ENCODE data around the gene ARPC5L. TPM values are rescaled to one million over a fixed set of nuclear protein-coding genes. Genes with fewer than 3 reads are reported as not detected.

Gene ARPC5L
- total RNA-seq (2014; rRNA removed; shearing (Covaris generic)) = 54.0 and 58.5 TPM in 2 replicates

DNA sequence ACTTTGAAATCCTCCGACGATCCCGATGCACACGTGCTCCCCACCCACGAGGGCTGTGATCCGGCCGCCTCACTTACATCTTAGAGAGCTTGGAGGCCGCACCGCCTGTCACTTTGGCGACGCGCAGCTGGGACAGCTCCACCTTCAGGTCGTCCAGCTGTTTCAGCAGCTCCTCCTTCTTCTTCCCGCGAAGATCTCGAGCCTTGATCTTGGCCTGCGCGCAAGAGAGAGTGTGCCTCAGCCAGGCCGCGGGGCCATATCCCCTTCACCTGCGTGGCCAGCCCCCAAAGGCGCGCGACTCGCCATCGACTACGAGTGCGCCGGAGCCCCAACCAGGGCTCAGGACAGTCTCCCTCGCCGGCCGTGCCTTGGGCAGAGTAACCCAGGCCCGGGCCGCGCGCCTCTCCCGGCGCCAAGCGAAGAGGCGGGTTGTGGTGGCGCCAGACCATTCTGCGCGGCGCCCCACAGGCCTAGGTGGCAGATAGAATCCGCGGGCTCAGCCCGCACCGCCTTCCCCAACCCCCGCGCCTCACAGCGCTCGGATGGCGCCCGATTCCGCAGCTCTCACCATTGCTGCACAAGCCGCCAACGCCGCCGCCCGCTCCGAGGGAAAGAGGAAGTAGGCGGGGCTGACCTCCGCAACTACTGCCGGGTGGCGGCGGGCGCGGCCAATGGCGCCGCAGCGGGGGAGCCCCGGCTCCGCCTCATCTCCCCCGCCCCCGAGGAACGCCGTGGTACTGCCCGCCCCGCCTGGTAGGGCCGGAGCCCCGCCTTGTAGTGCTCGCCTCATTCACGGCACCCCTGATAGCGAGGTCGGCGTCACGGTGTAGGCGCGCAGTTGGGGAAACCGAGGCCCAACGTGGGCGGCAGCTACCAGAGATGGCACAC, at the start of gene ARPC5L, which contains the start of gene RPL35:
ARPC5L (plus strand) TSS at position 789 of the 888 bp plus-strand sequence. CDS start 7,161 bp downstream, outside the sequence.
RPL35 (minus strand) TSS at position 616 of the 888 bp plus-strand sequence; CDS start at position 571, 45 bp downstream.
- peak within 1 kb of the TSS; percentile 96 for H3K4me3 ChIP-seq
- H3K27me3 ChIP-seq = no peaks in the 10 kb centered on the region
- peak; percentile 97 to 98 for DNase-seq
- peaks cover 49% of the 10 kb centered on the region for H3K36me3 ChIP-seq
- H3K4me1 ChIP-seq = peaks cover 26% of the 10 kb centered on the region
- H3K9me3 ChIP-seq (replicated peaks) = no peaks in the 10 kb centered on the region
- peak within 1 kb of the TSS; percentile 96 for H3K27ac ChIP-seq

DNA sequence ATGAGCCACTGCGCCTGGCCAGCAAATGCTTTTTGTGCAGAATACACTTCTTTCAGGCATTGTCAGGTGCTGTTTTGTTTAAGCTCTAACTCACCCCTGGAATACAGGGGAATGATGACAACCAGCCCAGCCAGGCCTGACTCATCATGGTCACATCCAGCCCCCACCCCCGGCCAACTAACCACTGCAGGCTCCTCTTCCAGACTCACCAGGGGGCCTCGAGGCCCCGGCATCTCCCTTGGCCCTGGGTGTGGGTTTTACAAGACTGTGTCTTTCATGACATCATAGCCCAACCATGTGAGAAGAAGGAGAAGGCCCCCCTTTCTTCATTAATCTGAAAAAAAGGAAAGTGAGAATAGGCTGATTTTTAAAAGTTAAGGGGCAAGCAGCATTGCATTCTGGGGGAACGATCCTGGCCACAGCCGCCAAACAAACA, 49.5 kb upstream of the ARPC5L start:
- DNase-seq = peak; percentile 93 to 96
- no peaks in the 10 kb centered on the region for H3K36me3 ChIP-seq
- peaks cover 39% of the 10 kb centered on the region for H3K4me1 ChIP-seq
- H3K4me3 ChIP-seq = no peak overlapping the region
- peak overlapping the region; percentile 91 for H3K27ac ChIP-seq
- H3K27me3 ChIP-seq = no peaks in the 10 kb centered on the region
- H3K9me3 ChIP-seq (replicated peaks) = no peaks in the 10 kb centered on the region

- no peak for DNase-seq
- H3K4me3 ChIP-seq = no peak overlapping the region
- peak overlapping the region; percentile 91 for H3K27ac ChIP-seq
- H3K36me3 ChIP-seq = no peaks in the 10 kb centered on the region
- peaks cover 40% of the 10 kb centered on the region for H3K4me1 ChIP-seq
- no peaks in the 10 kb centered on the region for H3K27me3 ChIP-seq
- no peaks in the 10 kb centered on the region for H3K9me3 ChIP-seq (replicated peaks)
Observed at GRCh38 chr9:124813041-124813440, 48.9 kb upstream of the ARPC5L start.

- no peaks in the 10 kb centered on the region for H3K9me3 ChIP-seq (replicated peaks)
- no peak overlapping the region for H3K4me3 ChIP-seq
- H3K36me3 ChIP-seq = no peaks in the 10 kb centered on the region
- no peaks in the 10 kb centered on the region for H3K27me3 ChIP-seq
- peak; percentile 49 to 62 for DNase-seq
- H3K4me1 ChIP-seq = peaks cover 46% of the 10 kb centered on the region
- peak overlapping the region; percentile 91 for H3K27ac ChIP-seq
Observed at GRCh38 chr9:124813501-124814163, 48.3 kb upstream of the ARPC5L start.

DNA sequence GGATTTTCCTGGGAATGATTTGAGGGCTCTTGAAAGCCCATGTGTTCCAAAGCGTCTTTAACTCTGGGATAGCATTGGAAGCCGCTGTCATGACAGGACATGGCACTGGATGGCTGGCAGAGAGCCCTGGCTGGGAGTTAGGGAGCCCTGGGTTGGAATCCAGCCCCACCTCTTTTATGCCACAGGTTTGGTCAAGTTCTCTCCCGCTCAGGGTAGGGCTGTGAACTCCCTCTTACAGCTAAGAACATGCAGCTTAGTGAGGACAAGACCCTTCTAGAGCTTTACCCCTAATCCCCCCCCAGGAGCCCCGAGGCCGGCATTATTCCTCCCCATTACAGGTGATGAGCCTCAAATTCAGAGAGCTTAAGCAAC, 47.8 kb upstream of the ARPC5L start:
- Histone ChIP-seq H3K36me3 (no peaks in the 10 kb centered on the region), H3K4me3 (no peak overlapping the region), H3K27me3 (no peaks in the 10 kb centered on the region), H3K4me1 (peaks cover 51% of the 10 kb centered on the region), H3K27ac (peak overlapping the region; percentile 91), H3K9me3 (replicated peaks) (no peaks in the 10 kb centered on the region)
- no peak for DNase-seq

- Histone ChIP-seq H3K27ac (no peak overlapping the region), H3K9me3 (replicated peaks) (no peaks in the 10 kb centered on the region), H3K4me1 (peaks cover 56% of the 10 kb centered on the region), H3K4me3 (no peak overlapping the region), H3K36me3 (no peaks in the 10 kb centered on the region), H3K27me3 (no peaks in the 10 kb centered on the region)
- no peak for DNase-seq
Observed at GRCh38 chr9:124815601-124816000, 46.3 kb upstream of the ARPC5L start.

DNA sequence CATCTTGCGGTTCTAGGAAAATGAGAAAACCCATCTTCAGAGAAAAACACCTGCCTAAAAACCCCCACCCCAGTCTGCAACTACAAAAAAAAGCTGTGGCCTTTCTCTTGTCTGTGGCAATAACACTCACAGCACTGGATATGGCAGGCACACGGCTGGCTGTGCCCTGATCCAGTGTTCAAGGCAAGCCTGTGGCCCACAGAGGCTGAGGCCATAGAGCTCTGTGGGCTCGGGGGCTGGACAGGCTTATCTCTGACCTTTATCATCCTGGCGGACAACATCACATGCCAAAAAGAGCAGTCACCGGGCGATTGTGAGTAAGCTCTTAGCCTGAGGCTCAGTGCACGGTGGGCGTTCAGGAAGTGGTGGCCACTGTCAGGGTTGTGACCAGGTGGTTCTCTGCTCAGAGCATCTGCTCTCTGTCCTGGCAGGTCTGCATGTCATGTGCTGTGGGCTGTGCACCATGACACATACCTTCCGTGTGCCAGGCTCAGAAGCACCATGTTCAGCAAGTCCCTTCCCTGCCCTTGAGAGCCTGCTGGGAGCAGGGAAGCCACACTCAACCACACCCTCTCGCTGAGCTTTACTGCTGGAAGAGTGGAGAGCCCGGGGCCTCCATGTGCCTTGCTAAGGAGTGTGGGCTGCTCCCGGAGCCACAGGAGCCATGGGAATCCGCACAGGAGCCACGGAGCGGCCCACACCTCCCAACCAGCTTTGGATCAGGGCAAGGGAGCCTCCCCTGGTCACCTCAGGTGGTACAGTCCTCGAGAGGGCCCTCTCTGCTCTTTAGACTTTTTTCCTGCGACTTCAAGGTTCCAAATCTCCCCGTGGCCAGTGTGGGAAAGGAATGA, 43.3 kb upstream of the ARPC5L start:
- Histone ChIP-seq H3K36me3 (no peaks in the 10 kb centered on the region), H3K4me1 (peaks cover 45% of the 10 kb centered on the region), H3K27ac (peak overlapping the region; percentile 19), H3K4me3 (no peak overlapping the region), H3K27me3 (no peaks in the 10 kb centered on the region), H3K9me3 (replicated peaks) (no peaks in the 10 kb centered on the region)
- DNase-seq = peak; percentile 58 to 68

- Histone ChIP-seq H3K27ac (peak overlapping the region; percentile 66), H3K36me3 (no peaks in the 10 kb centered on the region), H3K9me3 (replicated peaks) (no peaks in the 10 kb centered on the region), H3K4me1 (peaks cover 46% of the 10 kb centered on the region), H3K4me3 (no peak overlapping the region), H3K27me3 (no peaks in the 10 kb centered on the region)
- DNase-seq = peak; percentile 80 to 82
Observed at GRCh38 chr9:124820698-124821623, 41.0 kb upstream of the ARPC5L start.

DNA sequence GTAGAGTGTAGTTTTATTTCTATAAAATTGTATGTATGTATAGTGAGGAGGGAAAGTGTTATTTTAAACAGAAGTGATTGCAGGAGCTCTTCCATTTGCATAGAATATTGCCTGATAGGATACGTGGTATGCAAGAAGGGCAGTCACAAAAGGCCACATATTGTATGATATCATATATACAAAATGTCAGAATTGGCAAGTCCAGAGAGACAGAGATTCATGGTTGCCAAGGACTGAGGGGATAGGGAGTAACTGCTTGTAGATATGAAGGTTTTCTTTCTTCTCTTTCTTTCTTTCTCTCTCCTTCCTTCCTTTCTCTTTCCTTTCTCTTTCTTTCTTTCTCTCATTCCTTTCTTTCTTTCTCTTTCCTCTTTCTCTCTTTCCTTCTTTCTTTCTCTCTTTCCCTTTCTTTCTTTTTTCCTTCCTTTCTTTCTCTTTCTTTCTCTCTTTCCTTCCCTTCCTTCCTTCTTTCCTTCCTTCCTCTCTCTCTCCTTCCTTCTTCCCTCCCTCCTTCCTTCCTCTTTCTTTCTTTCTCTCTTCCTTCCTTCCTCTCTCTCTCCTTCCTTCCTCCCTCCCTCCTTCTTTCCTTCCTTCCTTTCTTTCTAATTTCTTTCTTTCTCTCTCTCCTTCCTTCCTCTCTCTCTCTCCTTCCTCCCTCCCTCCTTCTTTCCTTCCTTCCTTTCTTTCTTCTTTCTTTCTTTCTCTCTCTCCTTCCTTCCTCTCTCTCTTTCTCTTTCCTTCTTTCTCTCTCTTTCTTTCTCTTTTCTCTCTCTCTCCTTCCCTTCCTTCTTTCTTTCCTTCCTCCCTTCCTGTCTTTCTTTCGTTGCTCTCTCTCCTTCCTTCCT, 33.2 kb upstream of the ARPC5L start:
- no peaks in the 10 kb centered on the region for H3K9me3 ChIP-seq (replicated peaks)
- H3K36me3 ChIP-seq = no peaks in the 10 kb centered on the region
- H3K27ac ChIP-seq = no peak overlapping the region
- DNase-seq = no peak
- peaks cover 30% of the 10 kb centered on the region for H3K4me1 ChIP-seq
- H3K4me3 ChIP-seq = no peak overlapping the region
- no peaks in the 10 kb centered on the region for H3K27me3 ChIP-seq

GRCh38 chr9:124829334-124829669, 32.6 kb upstream of the ARPC5L start:
- no peak for DNase-seq
- H3K27ac ChIP-seq = no peak overlapping the region
- peaks cover 27% of the 10 kb centered on the region for H3K4me1 ChIP-seq
- H3K9me3 ChIP-seq (replicated peaks) = no peaks in the 10 kb centered on the region
- no peaks in the 10 kb centered on the region for H3K27me3 ChIP-seq
- H3K4me3 ChIP-seq = no peak overlapping the region
- no peaks in the 10 kb centered on the region for H3K36me3 ChIP-seq

DNA sequence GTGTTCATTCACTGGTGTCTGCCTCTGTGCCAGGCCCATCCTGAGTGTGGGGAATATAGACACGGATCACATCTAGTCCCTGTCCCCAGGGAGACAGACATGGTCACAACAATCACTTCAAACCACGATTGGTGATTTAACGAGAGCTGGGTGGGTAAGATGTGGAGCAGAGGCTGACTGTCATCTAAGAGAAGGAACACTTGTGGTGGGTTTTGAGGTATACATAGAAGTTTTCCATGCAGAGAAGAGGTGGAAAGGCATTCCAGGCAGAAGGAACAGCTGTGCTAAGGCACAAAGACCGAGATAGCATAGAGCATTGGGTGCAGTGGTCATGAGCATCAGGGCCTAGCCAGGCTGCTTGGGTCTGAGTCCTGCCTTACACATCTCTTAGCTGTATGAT, 31.3 kb upstream of the ARPC5L start:
- no peaks in the 10 kb centered on the region for H3K36me3 ChIP-seq
- H3K4me1 ChIP-seq = peaks cover 39% of the 10 kb centered on the region
- no peaks in the 10 kb centered on the region for H3K27me3 ChIP-seq
- no peak overlapping the region for H3K4me3 ChIP-seq
- no peak overlapping the region for H3K27ac ChIP-seq
- no peak for DNase-seq
- no peaks in the 10 kb centered on the region for H3K9me3 ChIP-seq (replicated peaks)

GRCh38 chr9:124831642-124832364, 30.1 kb upstream of the ARPC5L start:
- no peaks in the 10 kb centered on the region for H3K27me3 ChIP-seq
- peak overlapping the region; percentile 41 for H3K27ac ChIP-seq
- DNase-seq = no peak
- H3K4me3 ChIP-seq = no peak overlapping the region
- no peaks in the 10 kb centered on the region for H3K9me3 ChIP-seq (replicated peaks)
- H3K36me3 ChIP-seq = no peaks in the 10 kb centered on the region
- H3K4me1 ChIP-seq = peaks cover 39% of the 10 kb centered on the region
